ENCODE data around the gene FAHD2A.
"Not testable (repeated sequence)": the region's sequence is repeated elsewhere in the genome, so short reads cannot be mapped to it uniquely, and the experiment has no call there.

Gene FAHD2A

DNA sequence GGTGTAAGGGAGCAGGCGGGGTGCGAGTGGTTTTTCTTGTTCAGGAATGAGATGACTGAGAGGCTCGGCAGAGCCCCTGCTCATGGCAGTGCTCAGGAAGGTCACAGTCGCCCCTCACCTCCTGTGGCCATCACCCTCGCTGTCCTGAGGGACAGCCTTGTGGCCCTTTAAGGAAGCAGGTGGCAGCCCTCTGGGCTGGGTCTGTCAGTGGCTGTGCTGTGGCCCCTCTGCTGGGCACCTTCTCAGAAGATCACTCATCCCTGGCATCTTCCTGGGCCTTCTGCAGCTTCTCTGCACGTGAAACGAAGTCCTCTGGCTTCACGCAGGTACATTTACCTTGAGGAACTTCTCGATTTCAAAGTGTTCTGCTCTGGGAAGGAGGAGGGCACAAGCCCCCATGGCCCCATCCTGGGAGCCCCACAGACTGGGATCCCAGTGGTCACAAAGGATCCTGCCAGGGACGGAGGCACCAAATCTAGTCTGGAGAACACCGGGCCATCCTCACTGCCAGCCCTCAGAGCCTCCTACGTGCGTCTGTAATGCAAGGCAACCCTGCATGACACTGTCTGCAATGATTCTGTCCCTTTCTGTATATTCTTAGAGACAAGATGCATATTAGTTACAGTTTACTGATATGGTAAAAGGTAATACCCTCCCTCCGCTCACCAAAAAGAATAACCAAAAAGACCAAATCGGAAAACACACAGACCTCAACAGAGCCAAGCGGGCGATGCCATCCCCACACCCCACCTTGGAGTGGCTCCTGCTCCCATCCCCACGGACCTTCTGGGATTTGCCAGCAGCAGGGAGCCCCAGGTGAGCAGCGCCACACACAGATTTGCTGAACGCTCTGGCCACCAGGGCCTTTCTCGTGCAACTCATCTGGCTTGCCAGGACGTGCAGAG, 25.9 kb upstream of the FAHD2A start:
- DNase-seq, result no peak

DNA sequence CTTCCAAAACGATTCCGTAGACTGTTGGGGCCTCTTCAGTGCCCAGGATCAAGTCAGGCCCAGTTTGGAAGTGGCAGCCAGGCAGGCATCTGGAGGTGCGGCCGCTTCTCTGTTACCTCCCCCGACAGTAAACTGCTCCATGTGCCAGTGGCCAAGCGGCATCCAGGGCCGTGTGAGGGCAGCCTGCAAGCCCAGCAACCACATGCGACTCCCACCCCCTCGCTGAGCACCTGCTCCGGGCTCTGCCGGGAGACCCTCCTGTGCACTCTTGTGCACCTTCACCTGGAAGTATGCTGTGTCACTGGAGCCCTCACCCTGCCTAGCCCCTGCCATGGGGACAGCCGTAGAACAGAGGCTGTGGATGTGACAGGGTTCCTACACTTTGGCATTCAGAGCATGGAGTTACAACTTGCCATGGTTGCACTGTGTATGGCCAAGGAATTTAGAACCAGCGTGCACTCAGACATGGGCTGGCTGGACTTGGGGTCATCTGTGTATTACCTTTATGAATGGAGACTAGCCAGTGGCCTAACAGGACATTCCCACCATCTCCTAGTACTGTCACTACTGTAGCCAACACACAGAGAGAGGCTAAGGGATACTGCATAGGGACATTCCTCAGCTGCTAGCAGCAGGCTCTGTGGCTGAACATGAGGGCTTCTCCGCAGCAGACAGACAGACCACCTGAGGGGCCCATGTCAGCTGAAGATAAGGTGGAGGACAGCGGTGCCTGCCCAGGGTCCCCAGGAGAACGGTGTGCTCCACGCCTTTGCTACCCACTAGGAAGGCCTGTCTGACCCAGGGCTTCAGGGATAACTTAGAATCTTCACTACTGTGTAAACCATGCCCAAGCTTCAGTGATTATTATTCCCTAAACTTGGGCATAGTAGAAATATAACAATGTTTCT, 25.0 kb upstream of the FAHD2A start:
- DNase-seq, result no peak

DNA sequence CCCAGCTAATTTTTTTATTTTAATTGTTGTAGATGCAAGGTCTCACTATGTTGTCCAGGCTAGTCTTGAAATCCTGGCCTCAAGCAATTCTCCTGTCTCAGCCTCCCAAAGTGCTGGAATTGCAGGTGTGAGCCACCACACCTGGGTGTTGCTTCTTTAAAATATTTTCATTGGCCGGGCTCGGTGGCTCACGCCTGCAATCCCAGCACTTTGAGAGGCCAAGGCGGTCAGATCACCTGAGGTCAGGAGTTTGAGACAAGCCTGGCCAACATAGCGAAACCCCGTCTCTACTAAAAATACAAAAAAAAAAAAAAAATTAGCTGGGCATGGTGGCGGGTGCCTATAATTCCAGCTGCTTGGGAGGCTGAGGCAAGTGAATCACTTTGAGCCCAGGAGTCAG, 24.2 kb upstream of the FAHD2A start:
- not testable (repeated sequence) for DNase-seq

DNA sequence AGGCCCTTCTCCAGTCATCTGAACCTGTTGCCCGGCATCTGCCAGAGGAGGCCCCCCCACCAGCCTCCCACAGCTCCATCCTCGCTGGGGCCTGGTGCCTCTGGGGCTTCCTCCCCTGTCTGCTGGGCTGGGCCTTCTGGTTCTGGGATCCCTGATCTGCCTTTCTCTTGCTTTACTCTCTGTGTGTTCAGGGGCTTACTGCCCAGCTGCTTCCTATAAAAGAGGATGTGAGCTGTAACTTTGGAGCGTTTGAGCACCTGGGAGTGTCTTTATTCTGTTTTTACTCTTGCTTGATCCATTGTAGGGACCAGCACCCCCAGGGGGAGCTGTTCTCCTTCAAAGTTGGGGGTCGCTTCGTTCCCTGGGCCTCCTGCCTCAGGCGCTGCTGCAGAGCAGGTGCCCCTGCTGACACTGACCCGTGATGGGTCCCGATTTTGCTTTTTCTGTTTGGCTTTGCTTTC, 23.1 kb upstream of the FAHD2A start:
- no peak for DNase-seq

DNA sequence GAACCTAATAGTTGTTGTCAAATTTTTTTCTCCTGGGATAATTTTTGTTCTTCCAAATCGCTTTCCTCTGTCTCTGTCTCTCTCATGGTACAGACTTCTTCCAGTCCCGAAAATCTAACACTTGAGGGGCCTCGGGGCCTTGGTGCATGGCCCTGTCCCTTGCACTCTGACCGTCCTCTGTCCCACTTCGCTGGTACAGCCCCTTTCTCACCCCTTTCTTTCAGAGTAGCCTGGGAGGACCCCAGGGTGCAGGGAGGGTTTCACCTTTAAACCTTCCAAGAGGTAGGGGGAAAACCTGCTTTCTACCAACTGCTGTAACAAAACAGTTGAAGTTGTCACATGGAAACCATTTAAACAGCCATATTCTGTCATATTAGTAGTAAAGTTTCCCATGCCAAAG, 22.2 kb upstream of the FAHD2A start:
- DNase-seq, result no peak

DNA sequence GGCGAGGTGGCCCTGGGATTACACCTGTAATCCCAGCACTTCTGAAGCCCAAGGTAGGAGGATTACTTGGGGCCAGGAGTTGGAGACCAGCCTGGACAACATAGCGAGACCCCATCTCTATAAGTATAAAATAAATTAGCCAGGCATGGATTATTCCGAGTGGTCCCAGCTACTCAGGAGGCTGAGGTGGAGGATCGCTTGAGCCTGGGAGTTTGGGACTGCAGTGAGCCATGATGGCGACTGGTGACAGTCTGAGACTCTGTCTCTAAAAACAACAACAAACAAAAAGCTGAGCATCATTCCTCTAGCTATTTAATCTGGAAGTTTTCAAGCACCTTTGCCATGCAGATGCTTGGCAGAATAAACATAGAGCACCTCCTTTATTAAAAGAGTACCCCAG, 21.8 kb upstream of the FAHD2A start:
- DNase-seq, result no peak

DNA sequence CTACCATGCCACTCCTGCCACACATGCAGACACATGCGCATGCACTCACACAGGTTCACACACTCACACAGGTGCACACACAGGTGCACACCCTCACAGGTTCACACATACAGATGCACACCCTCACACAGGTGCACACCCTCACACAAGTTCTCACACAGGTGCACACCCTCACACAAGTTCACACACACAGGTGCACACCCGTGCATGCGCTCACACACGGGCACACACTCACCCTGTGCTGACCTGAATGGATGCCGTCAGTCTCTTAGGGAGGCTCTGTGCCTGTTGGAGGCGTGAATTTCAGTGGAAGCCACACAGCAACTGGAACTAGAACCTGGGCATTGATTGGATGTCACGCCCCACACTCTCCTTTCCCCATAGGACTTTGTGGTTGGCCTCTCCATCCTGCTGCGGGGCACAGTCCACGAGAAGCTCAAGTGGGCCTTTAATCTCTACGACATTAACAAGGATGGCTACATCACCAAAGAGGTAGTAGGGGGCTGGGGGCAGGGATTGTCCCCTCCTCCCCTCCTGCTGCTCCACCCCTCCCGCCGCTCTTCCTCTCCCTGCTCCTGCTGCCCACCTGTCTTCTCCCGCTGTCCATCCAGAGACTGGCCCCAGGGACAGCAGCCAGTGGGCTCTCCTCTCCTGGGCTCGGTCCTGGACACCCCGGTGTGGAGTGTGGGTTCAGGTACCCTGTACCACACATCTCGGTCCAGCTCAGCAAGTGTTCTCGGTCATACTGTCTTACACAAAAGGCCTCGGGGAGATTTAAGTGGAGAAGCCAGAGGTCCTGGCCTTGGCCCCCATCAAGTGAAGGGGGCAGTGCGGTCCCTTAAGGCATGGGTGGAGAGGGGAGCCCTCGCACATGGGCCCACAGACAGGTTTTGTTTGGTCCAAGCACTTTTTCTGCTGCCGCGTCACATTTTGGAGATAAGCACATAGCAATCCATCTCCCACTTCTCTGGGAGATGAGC, 21.0 kb upstream of the FAHD2A start:
- no peak for DNase-seq

DNA sequence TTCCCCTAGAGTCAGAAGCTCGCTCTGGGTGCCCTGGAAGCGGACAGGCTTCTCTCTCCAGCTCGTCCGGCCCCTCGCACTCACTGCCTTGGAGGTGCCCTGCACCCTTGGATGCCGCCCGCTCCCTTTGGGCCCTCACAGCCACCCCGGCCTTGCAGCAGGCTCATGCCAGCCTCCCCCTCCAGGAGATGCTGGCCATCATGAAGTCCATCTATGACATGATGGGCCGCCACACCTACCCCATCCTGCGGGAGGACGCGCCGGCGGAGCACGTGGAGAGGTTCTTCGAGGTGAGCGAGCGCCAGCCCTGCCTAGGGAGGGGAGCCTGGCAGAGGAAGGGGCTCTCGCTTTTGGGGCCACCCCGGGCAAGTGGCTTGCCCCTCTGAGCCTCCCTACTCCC, 20.3 kb upstream of the FAHD2A start:
- no peak for DNase-seq

DNA sequence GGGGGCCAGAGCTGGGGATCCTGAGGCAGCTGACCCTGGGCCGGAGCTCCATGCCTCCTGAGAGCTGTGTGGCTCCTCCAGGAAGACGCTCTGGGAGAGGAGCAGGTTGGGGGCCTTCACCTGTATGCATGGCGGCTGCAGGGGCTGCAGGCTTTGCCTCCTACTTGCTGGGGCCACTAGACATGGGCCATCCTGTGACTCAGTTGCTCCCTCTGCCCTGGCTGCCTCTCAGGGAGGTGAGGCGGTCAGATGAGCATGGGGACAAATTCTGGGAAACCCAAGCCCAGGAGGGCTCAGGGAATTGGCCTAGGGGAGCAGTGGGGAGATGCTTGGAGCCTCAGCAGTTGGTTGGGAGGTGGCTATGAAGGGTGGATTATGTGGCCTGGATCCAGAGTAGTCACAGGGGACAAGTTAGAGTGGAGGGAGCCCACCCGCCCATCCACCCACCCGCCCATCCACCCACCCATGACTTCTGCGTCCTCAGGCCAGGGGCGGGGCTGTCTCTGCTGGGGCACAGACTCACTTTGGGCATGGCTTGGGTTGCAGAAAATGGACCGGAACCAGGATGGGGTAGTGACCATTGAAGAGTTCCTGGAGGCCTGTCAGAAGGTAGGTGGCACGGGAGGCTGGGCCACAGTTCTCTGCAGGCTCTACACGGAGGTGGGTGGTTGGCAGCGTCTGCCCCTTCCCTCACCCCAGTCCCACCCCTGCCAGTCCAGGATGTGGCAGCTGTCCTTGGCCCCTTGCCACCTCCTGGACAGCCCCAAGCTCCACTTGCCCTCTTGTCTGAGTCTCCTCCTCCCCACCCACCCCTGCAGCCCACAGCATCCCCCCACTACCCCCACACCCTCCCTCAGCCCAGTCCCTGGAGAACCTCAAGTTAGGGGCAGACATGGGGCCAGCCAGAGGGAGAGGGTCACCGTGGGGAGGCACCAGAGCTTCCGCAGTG, 19.5 kb upstream of the FAHD2A start:
- DNase-seq, result no peak

DNA sequence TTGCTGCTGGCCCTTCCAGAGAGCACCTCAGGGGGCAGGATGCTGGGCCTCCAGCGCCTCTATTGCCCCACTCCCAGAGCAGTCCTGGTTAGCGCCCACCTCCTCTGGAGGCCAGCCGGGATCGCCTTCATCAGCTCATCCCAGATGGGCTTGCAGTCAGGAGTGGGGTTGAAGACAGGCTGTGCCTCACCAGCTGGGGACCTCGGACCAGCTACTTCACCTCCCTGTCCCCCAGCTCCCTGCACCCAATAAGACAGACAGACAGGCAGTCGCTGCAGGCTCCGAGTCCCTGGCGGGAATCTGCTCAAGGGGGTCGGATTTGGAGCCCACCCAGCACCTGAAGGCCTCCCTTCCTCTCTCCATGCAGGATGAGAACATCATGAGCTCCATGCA, 18.9 kb upstream of the FAHD2A start:
- DNase-seq, result no peak

DNA sequence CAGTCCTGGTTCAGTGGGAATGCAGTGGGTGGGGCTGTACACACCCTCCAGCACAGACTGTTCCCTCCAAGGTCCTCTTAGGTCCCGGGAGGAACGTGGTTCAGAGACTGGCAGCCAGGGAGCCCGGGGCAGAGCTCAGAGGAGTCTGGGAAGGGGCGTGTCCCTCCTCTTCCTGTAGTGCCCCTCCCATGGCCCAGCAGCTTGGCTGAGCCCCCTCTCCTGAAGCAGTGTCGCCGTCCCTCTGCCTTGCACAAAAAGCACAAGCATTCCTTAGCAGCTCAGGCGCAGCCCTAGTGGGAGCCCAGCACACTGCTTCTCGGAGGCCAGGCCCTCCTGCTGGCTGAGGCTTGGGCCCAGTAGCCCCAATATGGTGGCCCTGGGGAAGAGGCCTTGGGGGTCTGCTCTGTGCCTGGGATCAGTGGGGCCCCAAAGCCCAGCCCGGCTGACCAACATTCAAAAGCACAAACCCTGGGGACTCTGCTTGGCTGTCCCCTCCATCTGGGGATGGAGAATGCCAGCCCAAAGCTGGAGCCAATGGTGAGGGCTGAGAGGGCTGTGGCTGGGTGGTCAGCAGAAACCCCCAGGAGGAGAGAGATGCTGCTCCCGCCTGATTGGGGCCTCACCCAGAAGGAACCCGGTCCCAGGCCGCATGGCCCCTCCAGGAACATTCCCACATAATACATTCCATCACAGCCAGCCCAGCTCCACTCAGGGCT, 17.5 kb upstream of the FAHD2A start:
- DNase-seq, result no peak

DNA sequence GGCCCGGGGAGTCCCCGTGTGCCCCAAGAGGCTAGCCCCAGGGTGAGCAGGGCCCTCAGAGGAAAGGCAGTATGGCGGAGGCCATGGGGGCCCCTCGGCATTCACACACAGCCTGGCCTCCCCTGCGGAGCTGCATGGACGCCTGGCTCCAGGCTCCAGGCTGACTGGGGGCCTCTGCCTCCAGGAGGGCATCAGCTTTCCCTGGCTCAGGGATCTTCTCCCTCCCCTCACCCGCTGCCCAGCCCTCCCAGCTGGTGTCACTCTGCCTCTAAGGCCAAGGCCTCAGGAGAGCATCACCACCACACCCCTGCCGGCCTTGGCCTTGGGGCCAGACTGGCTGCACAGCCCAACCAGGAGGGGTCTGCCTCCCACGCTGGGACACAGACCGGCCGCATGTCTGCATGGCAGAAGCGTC, 16.9 kb upstream of the FAHD2A start:
- DNase-seq, result no peak

DNA sequence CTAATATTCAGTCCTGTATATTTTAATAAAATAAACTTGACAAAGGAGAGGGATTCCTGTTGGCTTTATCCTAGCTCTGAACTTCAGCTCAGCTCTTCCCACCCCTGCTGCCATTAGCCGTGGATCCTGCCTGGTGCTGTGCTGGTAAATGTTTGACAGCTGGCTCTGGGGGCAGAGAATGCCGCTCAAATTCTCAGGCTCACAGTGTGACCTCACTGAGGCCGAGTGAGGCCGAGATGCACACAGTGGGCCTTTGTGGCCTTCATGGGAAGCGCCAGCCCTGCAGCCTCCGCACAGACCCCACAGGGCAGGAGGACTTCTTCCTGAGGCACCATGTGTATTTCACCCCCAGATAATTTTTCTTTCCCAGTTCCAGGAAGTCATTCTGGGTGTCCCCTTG, 16.5 kb upstream of the FAHD2A start:
- DNase-seq, result no peak

DNA sequence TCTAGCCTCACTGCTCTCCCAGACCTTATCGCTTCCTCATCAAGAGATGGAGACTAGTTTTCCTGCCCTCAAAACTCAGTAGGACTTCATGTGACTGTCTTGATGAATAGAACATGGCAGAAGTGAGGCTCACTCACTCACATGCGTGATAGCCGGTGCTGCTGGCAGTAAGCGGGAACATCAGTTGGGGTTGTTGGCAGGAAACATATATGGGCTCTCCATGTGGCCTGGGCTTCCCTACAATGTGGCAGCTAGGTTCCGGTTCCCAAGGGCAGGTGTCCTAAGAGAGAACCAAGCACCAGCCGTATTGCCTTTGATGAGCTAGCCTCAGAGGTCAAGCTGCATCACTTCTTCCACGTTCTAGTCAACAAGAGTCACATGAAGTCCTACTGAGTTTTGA, 15.2 kb upstream of the FAHD2A start:
- no peak for DNase-seq

DNA sequence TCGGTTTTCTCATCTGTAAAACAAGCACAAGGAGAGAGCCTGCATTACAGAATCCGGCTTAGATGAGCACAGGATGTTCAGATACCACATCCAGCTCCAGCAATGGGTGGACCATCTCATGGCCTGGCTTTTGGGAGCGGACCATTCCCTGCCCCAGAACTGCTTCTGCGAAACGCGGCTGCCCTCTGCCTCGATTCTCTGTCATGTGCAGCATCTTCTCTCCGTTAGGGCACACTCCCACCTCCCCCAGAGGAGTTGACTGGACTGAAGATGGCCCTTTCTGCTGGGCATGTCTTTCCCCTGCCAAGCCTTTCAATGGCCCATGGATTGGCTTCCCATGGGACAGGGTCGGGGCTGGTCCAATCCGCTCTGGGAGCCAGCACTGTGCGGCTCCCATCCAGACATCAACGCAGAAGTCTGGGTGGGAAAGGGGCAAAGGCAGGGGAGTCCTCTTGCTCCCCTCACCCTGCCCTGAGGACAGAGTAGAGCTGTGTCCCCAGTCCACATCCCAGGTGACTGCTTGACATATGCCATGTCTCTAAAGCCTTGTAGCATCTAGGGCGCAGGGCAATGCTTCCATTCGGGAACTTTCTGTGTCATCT, 14.3 kb upstream of the FAHD2A start:
- DNase-seq, result no peak

DNA sequence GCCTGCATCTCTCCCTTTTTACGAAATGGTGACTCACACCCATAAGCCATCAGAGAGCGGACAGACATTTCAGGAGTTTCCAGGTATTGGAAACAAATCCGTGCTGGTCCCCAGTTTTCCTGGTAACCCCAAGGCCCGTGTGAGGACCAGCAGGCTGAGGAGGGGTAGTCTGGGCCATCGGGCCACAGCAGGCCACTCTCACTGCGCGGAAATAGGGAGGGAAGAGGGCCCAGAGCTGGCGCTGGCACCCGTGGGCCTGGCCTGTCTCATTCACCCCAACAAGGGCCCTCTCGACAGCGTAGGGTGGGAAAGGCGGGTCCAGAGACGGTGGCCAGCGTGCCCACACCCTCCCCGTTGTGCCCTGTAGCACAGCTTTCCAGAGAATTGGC, 13.7 kb upstream of the FAHD2A start:
- DNase-seq, result no peak

DNA sequence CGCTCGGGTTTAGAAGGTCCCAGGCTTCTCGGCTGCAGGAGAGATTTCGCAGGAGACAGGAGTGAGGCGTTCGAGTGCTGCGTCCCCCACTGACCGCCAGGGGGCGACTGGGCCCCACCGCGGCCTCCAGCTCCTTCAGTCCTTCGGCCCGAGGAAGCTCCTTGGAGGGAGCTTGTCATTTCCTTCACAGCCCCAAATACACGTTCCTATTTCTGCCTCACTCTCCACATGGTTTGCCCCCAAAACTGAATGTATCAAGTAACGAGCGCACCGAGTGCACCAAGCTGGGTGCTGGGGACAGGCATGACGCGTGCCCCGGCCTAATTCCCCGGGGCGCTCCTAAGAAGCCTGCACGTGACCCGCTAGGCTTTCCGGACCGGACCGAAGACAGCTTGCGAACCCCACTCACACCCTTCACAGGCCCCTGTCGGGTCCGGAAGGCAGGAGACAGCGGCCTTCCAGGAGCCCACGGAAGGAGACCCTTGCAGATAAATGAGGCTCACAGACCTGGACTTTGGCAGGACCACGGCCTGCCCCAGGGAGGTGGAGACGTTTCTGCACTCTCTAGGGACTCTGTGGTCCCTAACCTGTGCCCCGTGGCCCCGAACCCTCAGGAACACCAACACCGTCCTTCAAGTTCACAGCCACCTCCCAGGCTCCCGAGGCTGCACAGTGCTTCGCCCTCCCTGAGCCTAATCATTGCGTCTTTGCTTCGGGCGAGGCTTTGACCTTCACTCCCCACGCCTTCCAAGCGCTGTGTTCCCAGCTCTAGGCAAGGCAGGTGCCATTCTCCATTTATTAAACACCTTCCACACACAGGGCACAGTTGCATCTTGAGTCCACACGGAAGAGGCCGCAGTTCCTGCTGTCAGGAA, 13.0 kb upstream of the FAHD2A start:
- DNase-seq, result no peak

DNA sequence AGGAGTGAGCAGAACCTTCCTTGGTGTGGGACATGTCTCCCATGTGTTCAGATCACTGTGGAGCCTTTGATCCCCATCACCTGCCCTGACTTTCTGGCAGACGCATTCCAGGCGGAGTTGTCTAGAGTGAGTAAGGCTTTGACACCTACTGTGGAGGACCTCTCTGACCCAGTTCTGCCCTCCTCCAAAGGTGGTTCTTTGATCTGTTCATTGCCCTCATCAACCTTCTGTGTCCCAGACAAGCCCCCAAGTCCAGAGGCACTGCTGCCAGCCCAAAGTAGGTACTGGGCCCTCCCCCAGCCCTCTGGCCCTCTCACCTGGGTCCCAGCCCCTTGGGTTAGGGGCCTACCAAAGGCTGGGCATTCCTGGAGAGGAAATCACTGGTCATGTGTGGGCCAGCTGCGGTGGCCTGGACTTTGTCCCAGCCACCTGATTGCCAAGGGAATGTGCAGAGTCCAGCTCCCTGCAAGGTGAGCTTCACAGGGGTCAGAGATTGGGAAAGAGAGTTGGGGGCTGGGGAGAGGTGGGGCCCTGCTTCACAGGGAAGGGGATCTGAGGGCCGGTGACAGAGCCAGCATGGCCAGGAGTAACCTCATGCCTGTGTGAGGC, 12.1 kb upstream of the FAHD2A start:
- DNase-seq, result no peak

DNA sequence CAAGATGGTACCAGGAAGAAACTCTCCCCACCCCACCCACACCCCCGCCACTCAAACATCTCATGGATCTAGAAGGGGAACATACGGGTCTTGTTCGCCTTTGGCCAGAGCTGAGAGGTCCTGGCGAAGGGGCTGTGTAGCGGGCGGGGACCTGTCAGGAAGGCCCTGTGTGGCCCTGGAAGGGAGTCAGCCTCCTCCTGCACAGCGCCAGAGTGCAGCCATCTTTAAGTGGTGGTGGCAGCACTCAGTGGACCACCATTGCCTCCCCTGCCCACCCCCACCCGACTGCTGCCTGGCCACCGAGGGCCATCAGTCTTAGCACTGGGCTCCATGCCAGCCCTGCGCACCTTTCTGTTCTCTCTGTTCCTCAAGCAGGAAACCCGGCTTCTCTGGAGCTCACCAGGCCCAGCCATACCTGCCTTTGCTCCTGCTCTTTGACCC, 11.6 kb upstream of the FAHD2A start:
- DNase-seq, result no peak

All from CD4-positive, alpha-beta T cell treated with Interleukin-15 for 1 hour (primary cell).